Vagina (tissue), 2 donors: ENCODE measurements around the gene CDCA8. TPM values are rescaled to one million over a fixed set of nuclear protein-coding genes. Genes with fewer than 3 reads are reported as not detected.

Experiments used
- DNase-seq, 2 donors: peaks; one replicate each; pipeline ENCODE4 v3.0.0-alpha.2; 2017; ENCODE audit errors: extremely low spot score in 2 of 2
- H3K27ac ChIP-seq: fragments of 200-600 bp; sonication (generic); one replicate; pipeline ENCODE4 v1.5.1; 2019
- H3K27me3 ChIP-seq: fragments of 200-600 bp; sonication (generic); one replicate; pipeline ENCODE4 v1.5.1; 2019
- H3K36me3 ChIP-seq, 2 donors: fragments of 200-600 bp; sonication (generic); one replicate each; pipeline ENCODE4 v1.5.1; 2017 to 2019
- H3K4me1 ChIP-seq: fragments of 200-600 bp; sonication (generic); one replicate; pipeline ENCODE4 v1.5.1; 2019
- H3K4me3 ChIP-seq, 2 donors: fragments of 200-600 bp; sonication (generic); 1 replicate in 1 of 2; 2 replicates in 1 of 2; pipeline ENCODE4 v1.5.1; 2016 to 2019
- H3K9me3 ChIP-seq: fragments of 200-600 bp; sonication (generic); one replicate; pipeline ENCODE4 v1.5.1; 2019
- CTCF ChIP-seq, 3 experiments: fragments of 450-650 bp in 2 of 3; fragments of 200-600 bp in 1 of 3; sonication (generic) in 1 of 3; IDR thresholded peaks; one replicate each; pipeline ENCODE4 v1.5.1; 2017 to 2019; ENCODE audit warnings: antibody characterized with exemption in 3 of 3, mild to moderate bottlenecking in 2 of 3, moderate library complexity in 2 of 3
- POLR2A ChIP-seq, 2 donors: fragments of 450-650 bp; IDR thresholded peaks; one replicate each; pipeline ENCODE4 v1.6.1; 2017; ENCODE audit warnings: antibody characterized with exemption in 2 of 2, mild to moderate bottlenecking in 2 of 2, moderate library complexity in 2 of 2
- POLR2AphosphoS5 ChIP-seq, 2 donors: sonication (generic); formaldehyde crosslinking; IDR thresholded peaks; one replicate each; pipeline ENCODE4 v1.9.0; 2017; ENCODE audit warnings: antibody characterized with exemption in 2 of 2, mild to moderate bottlenecking in 2 of 2, low read depth in 1 of 2; ENCODE audit not compliant: insufficient read depth in 1 of 2
- intact Hi-C: fragments of 100-400 bp; cut with DNase I; formaldehyde crosslinking; loops from one replicate; pipeline ENCODE4 v1.15.1; 2023
- total RNA-seq: library from RNA; depleted of rRNA; stranded (reverse); fragments of >200 nt; gene quantifications from one replicate; pipeline ENCODE4 v1.2.3, GENCODE V29; 2016

Gene CDCA8
- total RNA-seq, 1 donor from 2014 or later, result 2.2 TPM

GRCh38 chr1:37726751-37727585 is 34.7 kb downstream of the CDCA8 start:
- Histone ChIP-seq H3K4me3 (no peak overlapping the region), H3K9me3 (no peaks in the 10 kb centered on the region), H3K27me3 (no peaks in the 10 kb centered on the region), H3K36me3 (no peaks in the 10 kb centered on the region), H3K27ac (no peak overlapping the region), H3K4me1 (no peaks in the 10 kb centered on the region)
- DNase-seq, result no peak
- no peak for TF ChIP-seq POLR2A (IDR thresholded peaks at IDR 0.05)
- no peak for TF ChIP-seq POLR2AphosphoS5 (IDR thresholded peaks at IDR 0.05; ENCODE audit: insufficient read depth in 1 of 2, low read depth in 1 of 2)
- TF ChIP-seq CTCF (IDR thresholded peaks at IDR 0.05), result no peak
- intact Hi-C loops, result no loop called here

DNA sequence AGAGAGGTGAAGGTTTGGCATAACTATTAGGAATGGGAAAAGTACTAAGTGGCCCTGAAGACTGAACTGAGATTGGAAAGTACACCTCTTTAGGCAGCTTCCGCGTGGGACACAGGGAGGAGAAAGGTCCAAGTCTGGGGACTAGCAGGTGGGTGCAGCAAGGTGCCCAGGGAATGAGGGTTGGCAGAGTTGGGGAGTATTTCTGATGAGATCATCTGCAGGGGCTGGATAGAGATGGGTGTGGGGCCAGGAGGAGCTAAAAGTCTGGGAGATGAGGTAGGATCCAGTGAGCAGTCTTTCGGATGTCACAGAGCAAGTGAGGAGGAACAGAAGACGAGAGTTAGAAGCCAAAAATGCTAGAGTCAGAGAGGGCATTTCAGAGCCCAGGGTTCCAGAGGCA is 36.1 kb downstream of the CDCA8 start:
- no peaks in the 10 kb centered on the region for H3K4me1 ChIP-seq
- no peak overlapping the region for H3K27ac ChIP-seq
- H3K36me3 ChIP-seq, result no peaks in the 10 kb centered on the region
- DNase-seq, result no peak
- intact Hi-C loops, result no loop called here
- no peak for TF ChIP-seq POLR2A (IDR thresholded peaks at IDR 0.05)
- no peak for TF ChIP-seq POLR2AphosphoS5 (IDR thresholded peaks at IDR 0.05; ENCODE audit: insufficient read depth in 1 of 2, low read depth in 1 of 2)
- no peak for TF ChIP-seq CTCF (IDR thresholded peaks at IDR 0.05)
- H3K9me3 ChIP-seq, result no peaks in the 10 kb centered on the region
- H3K4me3 ChIP-seq, result no peak overlapping the region
- H3K27me3 ChIP-seq, result no peaks in the 10 kb centered on the region

- intact Hi-C loops, result no loop called here
- Histone ChIP-seq H3K4me1 (no peaks in the 10 kb centered on the region), H3K27ac (no peak overlapping the region), H3K4me3 (no peak overlapping the region), H3K36me3 (no peaks in the 10 kb centered on the region), H3K9me3 (no peaks in the 10 kb centered on the region), H3K27me3 (peaks cover 3% of the 10 kb centered on the region)
- DNase-seq, result no peak
- no peak for TF ChIP-seq POLR2A (IDR thresholded peaks at IDR 0.05)
- no peak for TF ChIP-seq POLR2AphosphoS5 (IDR thresholded peaks at IDR 0.05; ENCODE audit: insufficient read depth in 1 of 2, low read depth in 1 of 2)
- no peak for TF ChIP-seq CTCF (IDR thresholded peaks at IDR 0.05)
Observed at GRCh38 chr1:37730376-37730775, 38.1 kb downstream of the CDCA8 start.

DNA sequence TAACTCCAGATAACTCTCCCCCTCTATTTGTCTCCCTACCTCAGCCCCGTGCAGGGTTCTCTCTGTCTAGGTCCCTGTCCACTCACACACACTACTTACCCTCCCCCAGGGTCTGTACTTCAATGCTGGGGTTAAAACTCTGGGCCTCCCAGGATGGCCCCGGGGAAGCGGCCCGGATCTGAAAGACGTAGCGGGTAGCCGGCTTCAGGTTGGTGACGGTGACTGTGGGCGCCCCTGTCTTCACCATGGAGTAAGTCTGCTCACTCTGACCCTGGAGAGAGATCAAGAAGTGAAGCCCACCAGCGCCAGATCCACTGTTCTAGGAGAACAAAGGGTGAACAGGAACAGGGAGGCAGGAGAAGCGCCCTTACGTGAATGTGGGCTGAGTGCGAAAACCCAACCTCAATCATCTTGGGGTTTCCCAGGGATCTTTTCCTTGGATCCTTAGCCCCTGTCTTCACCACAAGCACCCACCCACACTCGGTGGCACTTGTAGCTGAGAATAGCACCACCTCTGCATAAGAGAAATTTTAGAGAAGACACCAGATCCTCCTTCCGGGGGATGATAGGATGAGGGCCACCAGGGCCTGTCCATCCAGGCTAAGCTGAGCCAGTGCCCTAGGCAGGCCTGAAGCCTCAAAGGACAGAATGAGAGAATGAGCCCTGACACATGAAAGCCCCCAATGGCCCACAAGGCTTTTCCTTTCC is 39.1 kb downstream of the CDCA8 start:
- Histone ChIP-seq H3K36me3 (no peaks in the 10 kb centered on the region), H3K27me3 (peaks cover 3% of the 10 kb centered on the region), H3K4me1 (no peaks in the 10 kb centered on the region), H3K4me3 (no peak overlapping the region), H3K9me3 (no peaks in the 10 kb centered on the region), H3K27ac (no peak overlapping the region)
- intact Hi-C loops, result no loop called here
- TF ChIP-seq POLR2AphosphoS5 (IDR thresholded peaks at IDR 0.05; ENCODE audit: insufficient read depth in 1 of 2, low read depth in 1 of 2) (no peak), CTCF (IDR thresholded peaks at IDR 0.05) (no peak), POLR2A (IDR thresholded peaks at IDR 0.05) (no peak)
- DNase-seq, result no peak
